GM18861 (cell line): ENCODE data around the gene ST7L.

ENCODE experiments used
- ATAC-seq: cut with Tn5 transposase; IDR thresholded peaks from one replicate; pipeline ENCODE4 v1.9.1; 2021; ENCODE audit not compliant: unreplicated experiment

The ST7L gene

GRCh38 chr1:112619518-112620376, 806 bp upstream of the ST7L start, which contains the start of gene CAPZA1:
TSS of gene CAPZA1 (plus strand) at chr1:112619832. CDS start at chr1:112619845, 13 bp downstream.
- ATAC-seq: peak; percentile 63

DNA sequence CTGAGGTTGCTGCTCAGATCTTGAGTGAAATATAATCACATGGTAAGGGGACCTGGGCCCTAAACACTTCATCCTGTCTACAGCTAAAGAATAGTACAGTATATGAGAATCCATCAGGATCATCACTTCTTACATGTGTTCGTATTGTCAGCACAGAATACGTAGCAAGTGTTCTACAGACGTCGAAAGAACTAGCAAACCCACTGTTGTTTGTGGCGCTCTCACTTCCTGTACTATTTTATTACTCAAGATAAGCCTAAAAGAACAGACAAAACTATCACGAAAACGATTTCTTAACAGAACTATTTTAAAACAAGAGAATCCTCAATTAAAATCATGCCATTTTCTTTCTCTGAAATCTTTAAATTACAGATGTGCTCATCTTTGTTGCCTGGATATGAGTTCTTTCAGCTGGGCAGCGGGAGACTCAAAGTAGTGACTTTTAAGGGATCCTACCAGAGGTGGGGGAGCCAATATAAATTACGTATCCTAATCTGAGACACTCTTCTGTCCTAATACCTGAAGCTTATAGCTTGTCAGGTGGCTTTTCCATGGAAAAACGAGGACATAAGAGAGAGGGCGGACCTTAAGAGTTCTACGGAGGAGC, 724 bp downstream of the ST7L start:
- peak; percentile 24 for ATAC-seq

- ATAC-seq: no peak
These were observed 4.4 kb downstream of the ST7L start for GRCh38 chr1:112614460-112615065.

GRCh38 chr1:112605633-112606327, 13.2 kb downstream of the ST7L start:
- no peak for ATAC-seq

DNA sequence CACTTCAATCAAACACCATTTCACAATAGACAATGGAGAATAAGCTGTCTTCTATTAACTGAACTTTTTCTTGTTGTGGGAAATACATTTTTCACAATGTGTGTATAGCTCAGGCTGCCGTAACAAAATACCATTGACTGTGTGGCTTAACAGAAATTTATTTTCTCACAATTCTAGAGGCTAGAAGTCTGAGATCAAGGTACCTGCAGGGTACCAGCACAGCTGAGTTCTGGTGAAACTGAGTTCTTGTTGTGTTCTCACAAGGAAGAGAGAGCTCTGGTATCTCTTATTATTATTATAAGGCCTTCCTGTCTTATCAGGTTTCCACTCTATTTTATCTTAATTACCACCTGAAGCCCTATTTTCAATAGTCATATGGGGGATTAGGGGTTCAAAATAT, 15.4 kb downstream of the ST7L start:
- no peak for ATAC-seq

- no peak for ATAC-seq
These were observed 15.9 kb downstream of the ST7L start for GRCh38 chr1:112603012-112603411.

GRCh38 chr1:112599477-112599876, 19.5 kb downstream of the ST7L start:
- no peak for ATAC-seq

- no peak for ATAC-seq
These were observed 24.6 kb downstream of the ST7L start for GRCh38 chr1:112594208-112594876.

- ATAC-seq: no peak
These were observed 29.2 kb downstream of the ST7L start for GRCh38 chr1:112589766-112590165.

DNA sequence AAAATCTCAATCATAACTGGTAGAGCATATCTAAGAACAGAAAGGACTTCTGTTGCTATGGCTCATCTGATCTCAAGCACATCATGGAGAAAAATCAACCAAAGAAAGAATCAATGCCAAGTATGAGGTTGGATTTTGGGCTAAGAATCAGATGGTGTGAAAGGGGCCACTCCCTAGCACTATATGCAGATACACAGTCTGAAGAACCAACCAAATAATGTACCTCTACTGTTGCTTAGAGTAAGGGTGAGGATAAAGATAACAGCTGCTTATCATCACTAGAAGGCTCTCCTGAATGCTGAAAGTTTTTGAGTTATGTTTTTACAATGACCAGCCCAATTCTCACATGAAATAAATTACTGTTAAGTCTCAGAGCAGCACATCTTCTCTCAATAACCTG, 35.6 kb downstream of the ST7L start:
- ATAC-seq: no peak

DNA sequence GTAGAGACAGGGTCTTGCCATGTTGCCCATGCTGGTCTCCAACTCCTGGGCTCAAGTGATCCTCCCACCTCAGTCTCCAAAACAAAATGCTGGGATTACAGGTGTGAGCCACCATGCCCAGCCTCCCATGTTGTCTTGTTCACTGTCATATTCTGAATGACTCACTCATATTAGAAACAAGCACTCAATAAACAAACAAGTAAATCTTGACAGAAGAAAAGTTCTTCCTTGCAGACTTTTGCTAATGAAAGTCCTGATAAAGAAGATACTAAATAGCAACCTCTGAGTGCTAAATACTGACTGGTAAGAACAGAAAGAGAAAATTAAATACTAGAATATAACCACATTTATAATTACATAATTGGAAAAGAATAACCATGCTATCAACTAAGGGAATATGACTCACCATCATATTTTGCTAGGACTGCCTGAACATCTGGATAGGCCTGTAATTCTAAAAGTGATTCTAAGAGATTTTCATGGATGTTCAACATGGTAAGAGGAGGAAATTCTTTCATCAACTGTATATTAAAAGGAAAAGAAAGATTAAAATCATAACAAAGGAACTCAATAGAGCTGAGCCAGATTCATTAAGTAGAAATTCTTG, 37.3 kb downstream of the ST7L start:
- no peak for ATAC-seq

GRCh38 chr1:112579801-112580510, 39.0 kb downstream of the ST7L start:
- ATAC-seq: no peak

GRCh38 chr1:112576240-112576639, 42.7 kb downstream of the ST7L start:
- ATAC-seq: no peak

GRCh38 chr1:112575154-112575804, 43.7 kb downstream of the ST7L start:
- no peak for ATAC-seq

GRCh38 chr1:112565800-112566199, 53.1 kb downstream of the ST7L start:
- no peak for ATAC-seq

DNA sequence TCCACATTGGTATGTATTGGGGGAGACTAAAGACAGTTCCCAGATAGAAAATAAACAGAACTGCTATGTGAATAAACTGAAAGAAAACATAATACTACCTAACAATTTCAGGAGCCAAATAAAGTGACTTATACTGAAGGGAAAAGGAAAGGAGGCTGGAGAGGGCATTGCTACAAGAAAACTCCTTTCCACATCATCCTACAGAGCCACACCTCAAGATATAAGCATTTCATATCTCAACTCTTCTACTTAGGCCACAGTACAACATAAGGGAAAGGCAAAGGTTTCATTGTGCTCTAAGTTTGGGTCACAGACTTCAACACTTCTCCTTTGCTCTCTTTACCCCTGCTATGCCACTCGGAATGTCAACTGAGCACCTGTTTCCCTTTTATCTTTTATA, 54.9 kb downstream of the ST7L start:
- ATAC-seq: no peak

DNA sequence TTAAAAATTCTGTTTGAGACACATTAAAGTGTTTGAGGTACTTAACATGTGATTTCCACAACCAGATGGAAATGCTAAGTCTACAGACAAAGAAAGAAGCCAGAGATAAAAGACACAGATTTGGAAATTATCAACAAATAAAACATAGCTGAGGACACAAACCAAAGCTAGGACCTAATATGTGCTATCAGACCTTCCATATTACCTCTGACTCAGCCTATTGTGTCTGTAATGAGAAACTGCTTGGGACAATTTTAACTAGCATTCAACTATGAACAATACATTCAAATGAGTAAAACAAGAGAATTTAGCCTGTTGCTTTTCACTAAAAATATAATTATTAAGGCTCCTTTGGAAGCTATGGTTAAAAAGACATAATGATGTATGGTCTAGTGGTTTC, 55.6 kb downstream of the ST7L start:
- ATAC-seq: no peak

DNA sequence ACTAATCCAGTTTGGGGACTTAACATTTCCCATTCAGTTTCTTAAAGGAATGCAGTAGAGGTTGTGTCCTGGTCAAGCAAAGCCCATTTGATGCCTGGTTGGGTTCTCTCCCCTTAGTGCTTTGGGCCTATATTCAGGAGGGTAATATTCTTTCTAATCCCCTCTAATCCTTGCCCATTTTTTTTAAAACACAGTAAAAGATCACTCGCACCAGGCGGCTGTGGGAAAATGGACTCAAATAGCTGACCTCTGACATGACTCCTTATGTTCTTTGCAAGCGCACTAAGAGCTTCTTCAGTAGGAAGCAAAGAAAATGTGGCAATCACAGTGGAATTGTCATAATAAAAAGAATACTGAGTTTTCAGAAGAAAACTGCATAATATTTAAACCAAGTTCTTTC, 60.3 kb downstream of the ST7L start:
- ATAC-seq: no peak

DNA sequence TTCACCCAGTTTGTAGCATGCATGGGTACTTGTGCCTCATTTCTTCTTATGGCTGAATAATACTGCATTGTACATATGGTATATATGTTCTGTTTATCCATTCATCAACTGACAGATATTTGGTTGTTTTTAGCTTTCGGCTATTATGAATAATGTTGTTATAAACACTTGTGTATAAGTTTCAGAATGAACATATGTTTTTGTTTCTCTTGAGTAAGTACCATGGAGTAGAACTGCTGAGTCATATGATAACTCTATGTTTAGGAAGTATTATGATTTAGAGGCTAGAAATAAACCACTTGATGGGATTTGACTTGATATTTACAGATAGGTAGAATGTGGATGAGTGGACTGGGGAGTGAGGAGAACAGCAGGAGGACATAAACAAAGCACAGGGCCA, 61.6 kb downstream of the ST7L start:
- no peak for ATAC-seq
